HepG2 (cell line): ENCODE results near the gene ZBTB7A. TPM values are rescaled to one million over a fixed set of nuclear protein-coding genes. Genes with fewer than 3 reads are reported as not detected.

Experiments
- CBFB ChIP-seq: sonication (generic); formaldehyde crosslinking; IDR thresholded peaks from 2 replicates; pipeline ENCODE4 v1.4.0; 2020; ENCODE audit warnings: missing genetic modification reagents
- EZH2 ChIP-seq: conservative IDR thresholded peaks from 2 replicates; pipeline ENCODE4 v1.6.1; 2012; ENCODE audit warnings: mild to moderate bottlenecking, low read depth, low read length, moderate library complexity
- FOXM1 ChIP-seq: sonication (generic); formaldehyde crosslinking; IDR thresholded peaks from 2 replicates; pipeline ENCODE4 v1.5.0; 2020; ENCODE audit warnings: missing genetic modification reagents
- FOXO1 ChIP-seq: sonication (generic); formaldehyde crosslinking; IDR thresholded peaks from 2 replicates; pipeline ENCODE4 v1.4.0; 2020; ENCODE audit warnings: missing genetic modification reagents
- HCFC1 ChIP-seq: fragments of 150-350 bp; IDR thresholded peaks from 2 replicates; pipeline ENCODE4 v1.6.1; 2014; ENCODE audit warnings: low read depth, low read length
- HDAC1 ChIP-seq: sonication (generic); formaldehyde crosslinking; IDR thresholded peaks from 2 replicates; pipeline ENCODE4 v1.5.1; 2020; ENCODE audit warnings: mild to moderate bottlenecking, missing genetic modification reagents
- HNRNPH1 ChIP-seq: fragments of 200-400 bp; formaldehyde crosslinking; optimal IDR thresholded peaks from 2 replicates; pipeline ENCODE3; 2017; ENCODE audit warnings: mild to moderate bottlenecking, low read depth, low read length
- KDM2A ChIP-seq: sonication (generic); formaldehyde crosslinking; IDR thresholded peaks from 2 replicates; pipeline ENCODE4 v1.4.0; 2020; ENCODE audit warnings: low read depth, missing genetic modification reagents, borderline replicate concordance
- KMT2B ChIP-seq: IDR thresholded peaks from 2 replicates; pipeline ENCODE4 v1.6.1; 2016; ENCODE audit warnings: missing genetic modification reagents, missing compliant biosample characterization
- MYC ChIP-seq: sonication (generic); formaldehyde crosslinking; IDR thresholded peaks from 2 replicates; pipeline ENCODE4 v1.9.0; 2021; ENCODE audit warnings: missing genetic modification reagents, borderline replicate concordance
- MYNN ChIP-seq: sonication (generic); formaldehyde crosslinking; IDR thresholded peaks from 2 replicates; pipeline ENCODE4 v1.4.0; 2020; ENCODE audit warnings: mild to moderate bottlenecking, low read depth, missing genetic modification reagents
- NFKB2 ChIP-seq: sonication (generic); formaldehyde crosslinking; IDR thresholded peaks from 2 replicates; pipeline ENCODE4 v1.4.0; 2020; ENCODE audit warnings: missing genetic modification reagents, borderline replicate concordance
- PHF8 ChIP-seq: sonication (generic); formaldehyde crosslinking; IDR thresholded peaks from 2 replicates; pipeline ENCODE4 v1.5.0; 2020; ENCODE audit warnings: missing genetic modification reagents
- SP1 ChIP-seq, 2 experiments: fragments of 450-650 bp in 1 of 2; sonication (generic) in 1 of 2; formaldehyde crosslinking in 1 of 2; IDR thresholded peaks; 2 replicates each; pipeline versions ENCODE4 v1.4.0 to v1.6.1; 2016 to 2020; ENCODE audit warnings: missing genetic modification reagents in 1 of 2
- SUZ12 ChIP-seq: fragments of 150-350 bp; IDR thresholded peaks from 2 replicates; pipeline ENCODE4 v1.6.1; 2014; ENCODE audit warnings: low read depth, low read length
- SYNCRIP ChIP-seq: fragments of 200-400 bp; formaldehyde crosslinking; IDR thresholded peaks from 2 replicates; pipeline ENCODE4 v1.6.1; 2018; ENCODE audit warnings: mild to moderate bottlenecking, low read depth, low read length; ENCODE audit not compliant: insufficient read depth
- TAF1 ChIP-seq: sonication (generic); formaldehyde crosslinking; IDR thresholded peaks from 2 replicates; pipeline ENCODE4 v1.4.0; 2020; ENCODE audit warnings: missing genetic modification reagents
- ZBTB21 ChIP-seq: sonication (generic); formaldehyde crosslinking; IDR thresholded peaks from 2 replicates; pipeline ENCODE4 v1.4.0; 2020; ENCODE audit warnings: missing genetic modification reagents
- ZNF138 ChIP-seq: sonication (generic); formaldehyde crosslinking; IDR thresholded peaks from 2 replicates; pipeline ENCODE4 v1.5.0; 2020; ENCODE audit warnings: mild to moderate bottlenecking, low read depth, missing genetic modification reagents
- ZNF367 ChIP-seq: sonication (generic); formaldehyde crosslinking; IDR thresholded peaks from 2 replicates; pipeline ENCODE4 v1.4.0; 2020; ENCODE audit warnings: missing genetic modification reagents, borderline replicate concordance
- ZNF563 ChIP-seq: sonication (generic); formaldehyde crosslinking; IDR thresholded peaks from 2 replicates; pipeline ENCODE4 v1.8.0; 2022; ENCODE audit warnings: mild to moderate bottlenecking, moderate library complexity, missing genetic modification reagents
- ZSCAN25 ChIP-seq: sonication (generic); formaldehyde crosslinking; IDR thresholded peaks from 2 replicates; pipeline ENCODE4 v1.8.0; 2022; ENCODE audit warnings: mild to moderate bottlenecking, missing genetic modification reagents
- polyA plus RNA-seq, 8 experiments: library from polyadenylated mRNA; depleted of rRNA in 3 of 8; stranded (reverse) in 7 of 8; unstranded in 1 of 8; fragments of >200 nt; fragmentation: Illumina TruSeq in 4 of 8; extraction: Trizol in 4 of 8; gene quantifications; 2 replicates each; pipeline versions ENCODE4 v1.2.1 to v1.2.3, GENCODE V29; 2011 to 2016; ENCODE audit warnings: low read depth in 4 of 8, missing spikeins in 1 of 8, mixed read lengths in 1 of 8; ENCODE audit not compliant: insufficient read depth in 1 of 8
- total RNA-seq, 5 experiments: library from RNA; depleted of rRNA; stranded (reverse); fragments of >200 nt; fragmentation: Illumina TruSeq; extraction: Trizol; gene quantifications; 2 replicates each; pipeline ENCODE4 v1.2.3, GENCODE V29; 2016; ENCODE audit warnings: low read depth in 1 of 5
- TF ChIP-seq, protein P1 (sequence below): sonication (generic); formaldehyde crosslinking; IDR thresholded peaks from 2 replicates; pipeline ENCODE4 v1.4.0; 2020; ENCODE audit warnings: mild to moderate bottlenecking, missing genetic modification reagents
- TF ChIP-seq, protein P2 (sequence below): fragments of 450-650 bp; IDR thresholded peaks from 2 replicates; pipeline ENCODE4 v1.6.1; 2017; ENCODE audit warnings: mild to moderate bottlenecking
- TF ChIP-seq, protein P3 (sequence below): IDR thresholded peaks from 2 replicates; pipeline ENCODE4 v1.6.1; 2016; ENCODE audit warnings: mild to moderate bottlenecking

Gene ZBTB7A
- total and polyA plus RNA-seq, 2 of the 13 experiments (the other 11 are each of a cell fraction or from before 2014, with no cell fraction given) = 3.6 to 4.0 TPM

DNA sequence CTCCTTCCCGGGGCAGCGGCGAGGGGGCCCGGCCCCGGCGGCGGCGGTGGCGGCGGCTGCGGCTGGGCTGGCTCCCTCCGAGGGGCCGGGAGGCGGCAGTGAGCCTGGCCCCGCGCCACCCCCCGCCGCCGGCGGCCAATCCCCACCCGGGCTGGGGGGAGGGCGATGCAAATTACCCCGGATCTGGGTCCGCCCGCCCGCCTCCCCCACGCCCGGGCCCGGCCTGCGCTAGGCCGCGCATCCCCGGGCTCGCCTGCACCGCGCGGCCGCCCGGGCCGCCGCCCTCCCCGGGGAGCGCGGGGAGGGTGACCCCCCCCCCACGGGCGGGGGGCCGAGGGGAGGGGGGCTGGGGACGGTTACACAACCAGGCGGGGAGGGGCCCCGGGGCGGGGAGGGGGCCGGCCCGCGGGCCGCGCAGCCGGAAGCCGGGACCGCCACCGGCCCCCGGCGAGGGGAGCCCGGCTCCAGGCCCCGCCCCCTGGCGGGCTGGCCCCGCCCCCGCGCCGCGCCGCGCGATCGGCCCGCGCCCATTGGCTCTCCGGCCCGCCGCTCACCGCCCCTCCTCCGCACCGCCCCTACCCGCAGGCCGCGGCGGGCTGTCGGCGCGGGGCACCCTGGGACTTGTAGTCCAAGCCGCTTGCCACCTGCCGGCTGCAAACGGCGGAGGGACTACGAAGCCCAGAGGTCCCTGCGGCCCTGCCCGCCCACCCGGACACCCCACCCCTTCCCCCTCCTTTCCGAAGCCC is 1.1 kb downstream of the ZBTB7A start (continued):
- TF ChIP-seq, protein P1, sequence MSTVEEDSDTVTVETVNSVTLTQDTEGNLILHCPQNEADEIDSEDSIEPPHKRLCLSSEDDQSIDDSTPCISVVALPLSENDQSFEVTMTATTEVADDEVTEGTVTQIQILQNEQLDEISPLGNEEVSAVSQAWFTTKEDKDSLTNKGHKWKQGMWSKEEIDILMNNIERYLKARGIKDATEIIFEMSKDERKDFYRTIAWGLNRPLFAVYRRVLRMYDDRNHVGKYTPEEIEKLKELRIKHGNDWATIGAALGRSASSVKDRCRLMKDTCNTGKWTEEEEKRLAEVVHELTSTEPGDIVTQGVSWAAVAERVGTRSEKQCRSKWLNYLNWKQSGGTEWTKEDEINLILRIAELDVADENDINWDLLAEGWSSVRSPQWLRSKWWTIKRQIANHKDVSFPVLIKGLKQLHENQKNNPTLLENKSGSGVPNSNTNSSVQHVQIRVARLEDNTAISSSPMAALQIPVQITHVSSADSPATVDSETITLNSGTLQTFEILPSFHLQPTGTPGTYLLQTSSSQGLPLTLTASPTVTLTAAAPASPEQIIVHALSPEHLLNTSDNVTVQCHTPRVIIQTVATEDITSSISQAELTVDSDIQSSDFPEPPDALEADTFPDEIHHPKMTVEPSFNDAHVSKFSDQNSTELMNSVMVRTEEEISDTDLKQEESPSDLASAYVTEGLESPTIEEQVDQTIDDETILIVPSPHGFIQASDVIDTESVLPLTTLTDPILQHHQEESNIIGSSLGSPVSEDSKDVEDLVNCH (CRISPR knock-in tag) = no peak
- TF ChIP-seq EZH2 = no peak
- no peak for TF ChIP-seq ZNF367 (CRISPR knock-in tag)
- no peak for TF ChIP-seq ZSCAN25 (CRISPR knock-in tag)
- TF ChIP-seq HDAC1 (CRISPR knock-in tag) = no peak
- TF ChIP-seq FOXO1 (CRISPR knock-in tag) = no peak
- no peak for TF ChIP-seq HNRNPH1
- TF ChIP-seq PHF8 (CRISPR knock-in tag) = peak; percentile 34; the same call in 1 of the 2 replicates
- peak; percentile 18; the same call in 1 of the 2 replicates for TF ChIP-seq TAF1 (CRISPR knock-in tag)
- peak; percentile 82; the same call in 1 of the 2 replicates for TF ChIP-seq KDM2A (CRISPR knock-in tag)
- TF ChIP-seq MYC (CRISPR knock-in tag) = peak; percentile 28; the same call in 1 of the 2 replicates
- TF ChIP-seq, protein P2, sequence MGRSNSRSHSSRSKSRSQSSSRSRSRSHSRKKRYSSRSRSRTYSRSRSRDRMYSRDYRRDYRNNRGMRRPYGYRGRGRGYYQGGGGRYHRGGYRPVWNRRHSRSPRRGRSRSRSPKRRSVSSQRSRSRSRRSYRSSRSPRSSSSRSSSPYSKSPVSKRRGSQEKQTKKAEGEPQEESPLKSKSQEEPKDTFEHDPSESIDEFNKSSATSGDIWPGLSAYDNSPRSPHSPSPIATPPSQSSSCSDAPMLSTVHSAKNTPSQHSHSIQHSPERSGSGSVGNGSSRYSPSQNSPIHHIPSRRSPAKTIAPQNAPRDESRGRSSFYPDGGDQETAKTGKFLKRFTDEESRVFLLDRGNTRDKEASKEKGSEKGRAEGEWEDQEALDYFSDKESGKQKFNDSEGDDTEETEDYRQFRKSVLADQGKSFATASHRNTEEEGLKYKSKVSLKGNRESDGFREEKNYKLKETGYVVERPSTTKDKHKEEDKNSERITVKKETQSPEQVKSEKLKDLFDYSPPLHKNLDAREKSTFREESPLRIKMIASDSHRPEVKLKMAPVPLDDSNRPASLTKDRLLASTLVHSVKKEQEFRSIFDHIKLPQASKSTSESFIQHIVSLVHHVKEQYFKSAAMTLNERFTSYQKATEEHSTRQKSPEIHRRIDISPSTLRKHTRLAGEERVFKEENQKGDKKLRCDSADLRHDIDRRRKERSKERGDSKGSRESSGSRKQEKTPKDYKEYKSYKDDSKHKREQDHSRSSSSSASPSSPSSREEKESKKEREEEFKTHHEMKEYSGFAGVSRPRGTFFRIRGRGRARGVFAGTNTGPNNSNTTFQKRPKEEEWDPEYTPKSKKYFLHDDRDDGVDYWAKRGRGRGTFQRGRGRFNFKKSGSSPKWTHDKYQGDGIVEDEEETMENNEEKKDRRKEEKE = no peak
- no peak for TF ChIP-seq SYNCRIP
- no peak for TF ChIP-seq SP1 (IDR thresholded peaks at IDR 0.05)
- TF ChIP-seq SP1 (CRISPR knock-in tag; IDR thresholded peaks at IDR 0.05) = peak; percentile 96
- TF ChIP-seq, protein P3, sequence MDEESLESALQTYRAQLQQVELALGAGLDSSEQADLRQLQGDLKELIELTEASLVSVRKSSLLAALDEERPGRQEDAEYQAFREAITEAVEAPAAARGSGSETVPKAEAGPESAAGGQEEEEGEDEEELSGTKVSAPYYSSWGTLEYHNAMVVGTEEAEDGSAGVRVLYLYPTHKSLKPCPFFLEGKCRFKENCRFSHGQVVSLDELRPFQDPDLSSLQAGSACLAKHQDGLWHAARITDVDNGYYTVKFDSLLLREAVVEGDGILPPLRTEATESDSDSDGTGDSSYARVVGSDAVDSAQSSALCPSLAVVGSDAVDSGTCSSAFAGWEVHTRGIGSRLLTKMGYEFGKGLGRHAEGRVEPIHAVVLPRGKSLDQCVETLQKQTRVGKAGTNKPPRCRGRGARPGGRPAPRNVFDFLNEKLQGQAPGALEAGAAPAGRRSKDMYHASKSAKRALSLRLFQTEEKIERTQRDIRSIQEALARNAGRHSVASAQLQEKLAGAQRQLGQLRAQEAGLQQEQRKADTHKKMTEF = 0 out of 2 replicates have a peak, but pooled peaks have one; percentile 23
- no peak; the same call in 1 of the 2 replicates for TF ChIP-seq ZNF138
- no peak for TF ChIP-seq KMT2B (CRISPR knock-in tag)
- TF ChIP-seq SUZ12 = peak; percentile 86
- no peak for TF ChIP-seq ZNF563 (CRISPR knock-in tag)
- peak; percentile 92 for TF ChIP-seq HCFC1
- no peak for TF ChIP-seq FOXM1 (CRISPR knock-in tag)
- TF ChIP-seq NFKB2 = 0 out of 2 replicates have a peak, but pooled peaks have one; percentile 32
- no peak for TF ChIP-seq CBFB
- no peak for TF ChIP-seq ZBTB21 (CRISPR knock-in tag)
- TF ChIP-seq MYNN (CRISPR knock-in tag) = no peak
